Aorta (tissue), 5 donors: ENCODE results near the gene ENC1. TPM values are rescaled to one million over a fixed set of nuclear protein-coding genes. Genes with fewer than 3 reads are reported as not detected.

ENCODE experiments used
- ATAC-seq: fragments of 200-7000 bp; cut with Tn5 transposase; one replicate; pipeline ENCODE4 v1.9.1; 2022; ENCODE audit warnings: moderate library complexity; ENCODE audit not compliant: low FRiP score
- DNase-seq, 2 donors: peaks; one replicate each; pipeline ENCODE4 v3.0.0-alpha.2; 2020
- H3K27ac ChIP-seq, 2 donors: one replicate each; pipeline ENCODE4 v1.5.1; 2013; ENCODE audit warnings: low read length in 2 of 2, mild to moderate bottlenecking in 2 of 2, moderate library complexity in 2 of 2, control low read depth in 1 of 2, inconsistent platforms in 1 of 2, low read depth in 1 of 2
- H3K27me3 ChIP-seq, 2 donors: one replicate each; pipeline ENCODE4 v1.6.1; 2013; ENCODE audit warnings: control low read depth in 1 of 2, low read length in 1 of 2, mild to moderate bottlenecking in 1 of 2, moderate library complexity in 1 of 2; ENCODE audit not compliant: insufficient read depth in 2 of 2, control insufficient read depth in 1 of 2
- H3K36me3 ChIP-seq, 2 donors: one replicate each; pipeline ENCODE4 v1.6.1; 2013; ENCODE audit warnings: control low read depth in 1 of 2, low read length in 1 of 2, mild to moderate bottlenecking in 1 of 2; ENCODE audit not compliant: insufficient read depth in 2 of 2, control insufficient read depth in 1 of 2
- H3K4me1 ChIP-seq, 2 donors: one replicate each; pipeline ENCODE4 v1.6.1; 2013; ENCODE audit warnings: low read length in 2 of 2, control low read depth in 1 of 2, mild to moderate bottlenecking in 1 of 2, moderate library complexity in 1 of 2; ENCODE audit not compliant: insufficient read depth in 2 of 2, control insufficient read depth in 1 of 2
- H3K4me3 ChIP-seq, 2 donors: one replicate each; pipeline ENCODE4 v1.5.1; 2013; ENCODE audit warnings: low read length in 2 of 2, control low read depth in 1 of 2, mild to moderate bottlenecking in 1 of 2
- H3K9me3 ChIP-seq: one replicate; pipeline ENCODE4 v1.6.1; 2013; ENCODE audit warnings: mild to moderate bottlenecking, low read length; ENCODE audit not compliant: control insufficient read depth
- WGBS, 2 donors: extraction: QIAGEN DNeasy Blood & Tissue Kit; methylation state at CpG; one replicate each; pipeline ENCODE4 v1.1.7; 2013; 5-methylcytosine and 5-hydroxymethylcytosine counted together
- intact Hi-C, 2 donors: fragments of 100-400 bp; cut with DNase I; formaldehyde crosslinking; loops; one replicate each; pipeline versions ENCODE4 v1.14.2 to v1.15.0; 2022
- polyA plus RNA-seq, 2 donors: library from polyadenylated mRNA; stranded (reverse); fragments of 200-250 nt; gene quantifications; one replicate each; pipeline ENCODE4 v1.2.3, GENCODE V29; 2013
- total RNA-seq, 2 donors: library from RNA; stranded (reverse); fragmentation: NEBNext Ultra II Directional; extraction: Animal tissue kit (Norgen Biotek cat#: 25700); gene quantifications; one replicate each; pipeline ENCODE4 v1.2.1, GENCODE V29; 2021
- donor health status: healthy with polysubstance abuse.
- donor health status: Bipolar disorder and iron deficiency.
- donor health status: DM: no; HTN: no; CAD: no.
- donor health status: DM: no; HTN: no; CAD: no.
- donor health status: DM: yes; HTN: yes; CAD: no.

Gene ENC1
- total and polyA plus RNA-seq, 4 donors, result 2.1 to 10.6 (median 3.8) TPM

DNA sequence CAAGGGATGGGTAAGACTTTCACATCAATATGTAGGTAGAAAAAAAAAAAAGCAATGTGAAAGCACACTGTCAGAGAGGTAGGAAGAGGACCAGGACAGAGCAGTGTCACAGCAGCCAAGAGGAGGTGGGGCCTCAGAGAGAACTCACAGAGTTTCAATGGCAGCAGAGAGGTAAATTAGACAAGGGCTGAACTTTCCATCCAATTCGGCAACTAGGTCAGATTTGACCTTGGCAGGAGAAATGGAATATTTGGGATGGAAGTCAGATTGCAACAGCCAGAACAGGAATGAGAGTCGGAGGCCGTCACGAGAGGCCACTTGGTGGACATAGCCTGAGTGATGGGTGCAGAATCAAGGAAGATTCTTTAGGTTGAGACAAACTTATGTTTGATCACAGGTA is 57.7 kb downstream of the ENC1 start:
- H3K36me3 ChIP-seq, result no peaks in the 10 kb centered on the region
- no peaks in the 10 kb centered on the region for H3K9me3 ChIP-seq
- no peak overlapping the region for H3K27ac ChIP-seq
- no peak for ATAC-seq
- no peak for DNase-seq
- H3K4me3 ChIP-seq, result no peak overlapping the region
- 85 to 89% methylated on average over 4 of the region's 4 CpGs for WGBS, 2 donors
- intact Hi-C loops, result no loop called here
- no peaks in the 10 kb centered on the region for H3K27me3 ChIP-seq
- no peaks in the 10 kb centered on the region for H3K4me1 ChIP-seq

DNA sequence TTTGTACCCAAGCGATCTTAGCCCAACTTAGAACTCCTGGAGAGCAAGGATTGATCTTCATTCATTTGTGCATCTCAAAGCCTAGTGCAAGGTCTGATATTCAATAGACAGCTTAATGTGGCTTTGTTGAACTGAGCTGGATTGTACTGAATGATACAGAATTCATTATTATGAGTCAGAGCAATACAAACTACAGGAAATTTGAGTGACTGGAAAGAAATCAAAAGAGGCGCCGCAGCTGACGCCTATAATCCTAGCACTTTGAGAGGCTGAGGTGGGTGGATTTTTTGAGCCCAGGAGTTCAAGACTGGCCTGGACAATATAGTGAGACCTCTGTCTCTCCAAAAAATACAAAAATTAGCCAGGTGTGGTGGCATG is 58.6 kb downstream of the ENC1 start:
- DNase-seq, result no peak
- H3K27me3 ChIP-seq, result no peaks in the 10 kb centered on the region
- no peaks in the 10 kb centered on the region for H3K4me1 ChIP-seq
- intact Hi-C loops, result no loop called here
- H3K36me3 ChIP-seq, result no peaks in the 10 kb centered on the region
- no peak for ATAC-seq
- no peak overlapping the region for H3K4me3 ChIP-seq
- no peak overlapping the region for H3K27ac ChIP-seq
- no peaks in the 10 kb centered on the region for H3K9me3 ChIP-seq
- 95 to 98% methylated on average over 4 of the region's 4 CpGs for WGBS, 2 donors

DNA sequence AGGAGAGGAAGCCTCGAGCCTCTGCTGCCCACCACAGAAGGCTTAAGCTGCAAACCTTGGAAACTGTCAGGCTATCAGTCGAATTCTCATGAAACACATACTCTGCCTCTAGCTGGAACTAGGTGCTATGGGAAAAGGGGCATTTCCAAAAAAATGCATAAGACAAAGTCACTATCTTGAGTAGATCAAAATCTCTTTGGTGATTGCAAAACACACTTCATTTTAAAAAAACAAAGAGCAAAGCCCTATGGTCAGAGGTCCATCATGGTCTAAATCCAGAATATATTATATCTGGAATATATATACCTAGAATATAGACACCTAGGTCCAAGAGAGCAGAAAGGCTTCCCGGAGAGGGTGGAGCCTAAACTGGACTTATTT is 59.8 kb downstream of the ENC1 start:
- WGBS, 2 donors, result 85 to 90% methylated on average over 3 of the region's 3 CpGs
- DNase-seq, result no peak
- intact Hi-C loops, result no loop called here
- no peak overlapping the region for H3K27ac ChIP-seq
- H3K4me1 ChIP-seq, result no peaks in the 10 kb centered on the region
- H3K4me3 ChIP-seq, result no peak overlapping the region
- no peak for ATAC-seq
- no peaks in the 10 kb centered on the region for H3K27me3 ChIP-seq
- no peaks in the 10 kb centered on the region for H3K36me3 ChIP-seq
- no peaks in the 10 kb centered on the region for H3K9me3 ChIP-seq

DNA sequence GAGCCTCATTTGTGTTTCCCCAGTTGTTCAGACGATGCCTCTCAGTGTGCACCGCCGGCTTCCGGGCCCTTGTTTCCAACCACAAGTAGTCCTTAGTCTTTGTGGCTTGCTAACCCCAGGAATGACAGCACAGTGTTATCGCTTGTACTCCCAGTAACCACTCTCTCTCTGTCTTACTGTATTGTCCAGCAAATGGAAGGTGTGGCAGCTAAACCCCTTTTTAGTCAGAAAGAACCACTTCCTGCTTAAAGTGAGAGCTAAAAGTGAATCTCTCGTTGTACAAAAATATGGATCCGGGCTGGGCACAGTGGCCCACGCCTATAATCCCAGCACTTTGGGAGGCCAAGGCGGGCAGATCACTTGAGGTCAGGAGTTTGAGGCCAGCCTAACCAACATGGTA is 61.3 kb downstream of the ENC1 start:
- H3K4me1 ChIP-seq, result no peaks in the 10 kb centered on the region
- no peaks in the 10 kb centered on the region for H3K9me3 ChIP-seq
- no peak overlapping the region for H3K27ac ChIP-seq
- H3K4me3 ChIP-seq, result no peak overlapping the region
- H3K36me3 ChIP-seq, result no peaks in the 10 kb centered on the region
- intact Hi-C loops, result no loop called here
- no peaks in the 10 kb centered on the region for H3K27me3 ChIP-seq
- 93 to 97% methylated on average over 9 of the region's 9 CpGs for WGBS, 2 donors
- ATAC-seq (no peak), DNase-seq (no peak)

DNA sequence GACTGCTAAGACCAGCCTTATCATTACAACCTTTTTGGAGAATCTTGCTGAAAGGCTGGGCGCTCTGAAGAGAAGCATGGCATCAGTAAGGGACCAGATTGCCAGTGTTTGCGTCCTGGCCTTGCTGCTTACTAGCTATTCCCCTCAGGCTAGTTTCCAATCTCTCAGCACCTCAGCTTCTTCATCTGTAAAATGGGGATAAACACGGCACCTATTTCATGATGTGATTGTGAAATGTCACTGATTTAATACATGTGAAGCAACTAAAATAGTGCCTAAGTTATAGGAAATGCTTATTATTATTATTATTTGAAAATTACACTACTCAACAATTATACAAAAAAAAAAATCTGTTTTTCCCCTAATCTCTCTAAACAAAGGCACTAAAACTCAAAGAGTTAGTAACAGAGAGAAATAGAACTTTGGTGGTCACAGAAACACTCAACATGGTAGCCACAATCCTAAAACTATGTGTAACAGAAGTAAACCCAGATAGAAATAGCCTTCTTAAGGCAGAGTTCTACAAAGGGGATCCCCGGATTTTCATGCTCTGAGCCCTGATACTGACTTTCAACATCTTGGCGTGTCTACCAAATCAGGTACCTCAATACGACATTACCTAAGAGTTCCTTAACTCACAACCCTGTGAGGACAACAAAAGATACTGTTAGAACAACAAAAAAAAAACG is 62.0 kb downstream of the ENC1 start:
- H3K4me1 ChIP-seq, result no peaks in the 10 kb centered on the region
- intact Hi-C loops, result no loop called here

More for the DNA sequence above, 62.0 kb downstream of the ENC1 start:
- WGBS, 2 donors, result 96% methylated on average over 7 of the region's 7 CpGs
- ATAC-seq (no peak), DNase-seq (no peak)
- no peaks in the 10 kb centered on the region for H3K27me3 ChIP-seq
- no peak overlapping the region for H3K4me3 ChIP-seq
- no peaks in the 10 kb centered on the region for H3K36me3 ChIP-seq
- H3K9me3 ChIP-seq, result no peaks in the 10 kb centered on the region
- H3K27ac ChIP-seq, result no peak overlapping the region

Other genes with a start within 250 kb of the ENC1 start
- gene HEXB, start 44.5 kb upstream of the ENC1 start, total RNA-seq, result 100 to 1,000 TPM; 122 to 172 TPM
- 100 to 1,000 TPM; 112 to 151 TPM for gene HEXB, start 44.5 kb upstream of the ENC1 start, polyA plus RNA-seq
- 10 to 100 TPM; 18.2 to 18.6 TPM for gene GFM2, start 126.4 kb upstream of the ENC1 start, total RNA-seq
- 10 to 100 TPM in 1 of 2 donors, 1 to 10 TPM in 1; 4.1 to 12.7 TPM for gene GFM2, start 126.4 kb upstream of the ENC1 start, polyA plus RNA-seq
- 10 to 100 TPM; 50.9 to 57.9 TPM for gene NSA2, start 126.5 kb upstream of the ENC1 start, total RNA-seq
- gene NSA2, start 126.5 kb upstream of the ENC1 start, polyA plus RNA-seq, result 100 to 1,000 TPM; 111 to 307 TPM
- gene FAM169A, start 225.7 kb upstream of the ENC1 start, total RNA-seq, result 1 to 10 TPM; 1.0 to 2.2 TPM
- under 1 TPM; 0.13 to 0.25 TPM for gene FAM169A, start 225.7 kb upstream of the ENC1 start, polyA plus RNA-seq